ENCODE data around the gene NPR3.

The NPR3 gene

GRCh38 chr5:32833127-32833526 is 122.0 kb downstream of the NPR3 start:
- TF ChIP-seq FOXM1 (IDR thresholded peaks at IDR 0.05; ENCODE audit: borderline replicate concordance, low read depth) (no peak), USF1 (IDR thresholded peaks at IDR 0.05) (no peak), TEAD4 (IDR thresholded peaks at IDR 0.05) (no peak), CREB1 (IDR thresholded peaks at IDR 0.05; ENCODE audit: low read depth) (no peak), EGR1 (IDR thresholded peaks at IDR 0.05) (no peak), MAX (IDR thresholded peaks at IDR 0.05) (no peak), EP300 (IDR thresholded peaks at IDR 0.05; ENCODE audit: borderline replicate concordance) (no peak), ZBTB7A (IDR thresholded peaks at IDR 0.05; ENCODE audit: low read depth) (no peak), CEBPB (IDR thresholded peaks at IDR 0.05) (no peak), TCF12 (IDR thresholded peaks at IDR 0.05; ENCODE audit: low read depth) (no peak), RAD21 (IDR thresholded peaks at IDR 0.05; ENCODE audit: low read depth) (no peak), NFIC (IDR thresholded peaks at IDR 0.05) (no peak), TAF1 (IDR thresholded peaks at IDR 0.05; ENCODE audit: low read depth) (no peak), REST (IDR thresholded peaks at IDR 0.05; ENCODE audit: low read depth) (no peak), YY1 (IDR thresholded peaks at IDR 0.05; ENCODE audit: low read depth) (no peak)

- TF ChIP-seq TEAD4 (IDR thresholded peaks at IDR 0.05) (no peak), TCF12 (IDR thresholded peaks at IDR 0.05; ENCODE audit: low read depth) (no peak), MAX (IDR thresholded peaks at IDR 0.05) (no peak), ZBTB7A (IDR thresholded peaks at IDR 0.05; ENCODE audit: low read depth) (no peak), CEBPB (IDR thresholded peaks at IDR 0.05) (no peak), CREB1 (IDR thresholded peaks at IDR 0.05; ENCODE audit: low read depth) (no peak), EP300 (IDR thresholded peaks at IDR 0.05; ENCODE audit: borderline replicate concordance) (no peak), YY1 (IDR thresholded peaks at IDR 0.05; ENCODE audit: low read depth) (no peak), USF1 (IDR thresholded peaks at IDR 0.05) (no peak), NFIC (IDR thresholded peaks at IDR 0.05) (no peak), RAD21 (IDR thresholded peaks at IDR 0.05; ENCODE audit: low read depth) (no peak), TAF1 (IDR thresholded peaks at IDR 0.05; ENCODE audit: low read depth) (no peak), EGR1 (IDR thresholded peaks at IDR 0.05) (no peak), REST (IDR thresholded peaks at IDR 0.05; ENCODE audit: low read depth) (no peak), FOXM1 (IDR thresholded peaks at IDR 0.05; ENCODE audit: borderline replicate concordance, low read depth) (no peak)
These were observed 122.5 kb downstream of the NPR3 start for GRCh38 chr5:32833663-32834062.

- TF ChIP-seq EP300 (IDR thresholded peaks at IDR 0.05; ENCODE audit: borderline replicate concordance): no peak
- no peak for TF ChIP-seq TAF1 (IDR thresholded peaks at IDR 0.05; ENCODE audit: low read depth)
- TF ChIP-seq MAX (IDR thresholded peaks at IDR 0.05): no peak
- no peak for TF ChIP-seq FOXM1 (IDR thresholded peaks at IDR 0.05; ENCODE audit: borderline replicate concordance, low read depth)
- no peak for TF ChIP-seq ZBTB7A (IDR thresholded peaks at IDR 0.05; ENCODE audit: low read depth)
- TF ChIP-seq EGR1 (IDR thresholded peaks at IDR 0.05): no peak
- no peak for TF ChIP-seq NFIC (IDR thresholded peaks at IDR 0.05)
- no peak for TF ChIP-seq CREB1 (IDR thresholded peaks at IDR 0.05; ENCODE audit: low read depth)
- no peak for TF ChIP-seq YY1 (IDR thresholded peaks at IDR 0.05; ENCODE audit: low read depth)
- TF ChIP-seq CEBPB (IDR thresholded peaks at IDR 0.05): no peak
- no peak for TF ChIP-seq TCF12 (IDR thresholded peaks at IDR 0.05; ENCODE audit: low read depth)
These were observed 123.1 kb downstream of the NPR3 start for GRCh38 chr5:32834251-32834650.

GRCh38 chr5:32836176-32836575 is 125.1 kb downstream of the NPR3 start:
- no peak for TF ChIP-seq USF1 (IDR thresholded peaks at IDR 0.05)

- TF ChIP-seq REST (IDR thresholded peaks at IDR 0.05; ENCODE audit: low read depth) (no peak), TEAD4 (IDR thresholded peaks at IDR 0.05) (no peak), MAX (IDR thresholded peaks at IDR 0.05) (no peak), EGR1 (IDR thresholded peaks at IDR 0.05) (no peak), USF1 (IDR thresholded peaks at IDR 0.05) (no peak), ZBTB7A (IDR thresholded peaks at IDR 0.05; ENCODE audit: low read depth) (no peak), TAF1 (IDR thresholded peaks at IDR 0.05; ENCODE audit: low read depth) (no peak), YY1 (IDR thresholded peaks at IDR 0.05; ENCODE audit: low read depth) (no peak), EP300 (IDR thresholded peaks at IDR 0.05; ENCODE audit: borderline replicate concordance) (no peak), TCF12 (IDR thresholded peaks at IDR 0.05; ENCODE audit: low read depth) (no peak), FOXM1 (IDR thresholded peaks at IDR 0.05; ENCODE audit: borderline replicate concordance, low read depth) (no peak), CREB1 (IDR thresholded peaks at IDR 0.05; ENCODE audit: low read depth) (no peak), RAD21 (IDR thresholded peaks at IDR 0.05; ENCODE audit: low read depth) (no peak), CEBPB (IDR thresholded peaks at IDR 0.05) (no peak), NFIC (IDR thresholded peaks at IDR 0.05) (no peak)
These were observed 126.1 kb downstream of the NPR3 start for GRCh38 chr5:32837211-32837610.

Measured in Ishikawa (cell line).